ENCODE measurements around the gene SNED1. TPM values are rescaled to one million over a fixed set of nuclear protein-coding genes. Genes with fewer than 3 reads are reported as not detected.

The SNED1 gene
- total RNA-seq, 1 donor from 2014 or later = 34.9 TPM

GRCh38 chr2:241003830-241004564 lies 5.6 kb downstream of the SNED1 start:
- no peak for DNase-seq (ENCODE audit: low spot score)
- no peak for ATAC-seq

- ATAC-seq (no peak), DNase-seq (ENCODE audit: low spot score) (no peak)
Observed at GRCh38 chr2:241005569-241005968, 7.2 kb downstream of the SNED1 start.

- ATAC-seq = no peak
- DNase-seq (ENCODE audit: low spot score) = no peak
Observed at GRCh38 chr2:241006412-241006811, 8.0 kb downstream of the SNED1 start.

- ATAC-seq (no peak), DNase-seq (ENCODE audit: low spot score) (no peak)
Observed at GRCh38 chr2:241007111-241007510, 8.7 kb downstream of the SNED1 start.

GRCh38 chr2:241007880-241008710 lies 9.7 kb downstream of the SNED1 start:
- no peak for ATAC-seq
- peak; percentile 37 for DNase-seq (ENCODE audit: low spot score)

- ATAC-seq = no peak
- DNase-seq (ENCODE audit: low spot score) = peak; percentile 38
Observed at GRCh38 chr2:241008711-241009121, 10.3 kb downstream of the SNED1 start.

- ATAC-seq (peak; percentile 9), DNase-seq (ENCODE audit: low spot score) (peak; percentile 35)
Observed at GRCh38 chr2:241009191-241009590, 10.8 kb downstream of the SNED1 start.

- peak; percentile 57 for DNase-seq (ENCODE audit: low spot score)
- ATAC-seq = peak; percentile 53
Observed at GRCh38 chr2:241009601-241010530, 11.4 kb downstream of the SNED1 start.

- ATAC-seq (no peak), DNase-seq (ENCODE audit: low spot score) (peak; percentile 41)
Observed at GRCh38 chr2:241010531-241011295, 12.3 kb downstream of the SNED1 start.

- ATAC-seq (no peak), DNase-seq (ENCODE audit: low spot score) (peak; percentile 43)
Observed at GRCh38 chr2:241011296-241011600, 12.8 kb downstream of the SNED1 start.

- ATAC-seq (peak; percentile 8), DNase-seq (ENCODE audit: low spot score) (peak; percentile 39)
Observed at GRCh38 chr2:241011751-241012510, 13.5 kb downstream of the SNED1 start.

- no peak for ATAC-seq
- no peak for DNase-seq (ENCODE audit: low spot score)
Observed at GRCh38 chr2:241014224-241014623, 15.8 kb downstream of the SNED1 start.

- ATAC-seq = no peak
- no peak for DNase-seq (ENCODE audit: low spot score)
Observed at GRCh38 chr2:241014764-241015163, 16.3 kb downstream of the SNED1 start.

- ATAC-seq (no peak), DNase-seq (ENCODE audit: low spot score) (peak; percentile 24)
Observed at GRCh38 chr2:241015439-241015838, 17.0 kb downstream of the SNED1 start.

- ATAC-seq (no peak), DNase-seq (ENCODE audit: low spot score) (peak; percentile 37)
Observed at GRCh38 chr2:241017228-241017940, 19.0 kb downstream of the SNED1 start.

- DNase-seq (ENCODE audit: low spot score) (peak; percentile 42), ATAC-seq (peak; percentile 14)
Observed at GRCh38 chr2:241018051-241018891, 19.9 kb downstream of the SNED1 start.

- ATAC-seq (no peak), DNase-seq (ENCODE audit: low spot score) (peak; percentile 39)
Observed at GRCh38 chr2:241019441-241020139, 21.2 kb downstream of the SNED1 start.
